Transverse colon (tissue), 4 donors: ENCODE data around the gene TFAP2D. TPM values are rescaled to one million over a fixed set of nuclear protein-coding genes. Genes with fewer than 3 reads are reported as not detected.
A peak's percentile ranks its signal among the peaks of the same experiment; 100 is the strongest.

Source experiments
- DNase-seq: peaks from one replicate; pipeline ENCODE4 v3.0.0-alpha.2; 2019
- H3K27ac ChIP-seq, 4 donors: fragments of 200-600 bp; sonication (generic); 2 replicates each; pipeline ENCODE4 v1.5.1; 2016 to 2018; ENCODE audit warnings: inconsistent platforms in 4 of 4
- H3K27me3 ChIP-seq: fragments of 200-600 bp; sonication (generic); 2 replicates; pipeline ENCODE4 v1.5.1; 2017; ENCODE audit warnings: inconsistent platforms
- H3K36me3 ChIP-seq, 4 donors: fragments of 200-600 bp; sonication (generic); 2 replicates each; pipeline ENCODE4 v1.5.1; 2017 to 2019; ENCODE audit warnings: inconsistent platforms in 4 of 4
- H3K4me1 ChIP-seq, 4 donors: fragments of 200-600 bp; sonication (generic); 2 replicates each; pipeline ENCODE4 v1.5.1; 2017 to 2020; ENCODE audit warnings: inconsistent platforms in 4 of 4
- H3K4me3 ChIP-seq, 4 donors: fragments of 200-600 bp; sonication (generic); 1 replicate in 1 of 4; 2 replicates in 3 of 4; pipeline versions ENCODE4 v1.5.1 to v1.6.1; 2017 to 2019; ENCODE audit warnings: inconsistent platforms in 4 of 4
- H3K9me3 ChIP-seq, 2 donors: fragments of 200-600 bp; sonication (generic); 2 replicates each; pipeline ENCODE4 v1.5.1; 2017 to 2019; ENCODE audit warnings: inconsistent platforms in 2 of 2
- CTCF ChIP-seq, 5 experiments: fragments of 200-600 bp in 3 of 5; fragments of 450-650 bp in 2 of 5; sonication (generic) in 3 of 5; IDR thresholded peaks; 1 replicate in 2 of 5; 2 replicates in 3 of 5; pipeline ENCODE4 v1.5.1; 2016 to 2017; ENCODE audit warnings: antibody characterized with exemption in 5 of 5, inconsistent platforms in 3 of 5, mild to moderate bottlenecking in 2 of 5, moderate library complexity in 1 of 5
- EP300 ChIP-seq: sonication (generic); formaldehyde crosslinking; IDR thresholded peaks from one replicate; pipeline ENCODE4 v1.6.1; 2017; ENCODE audit warnings: antibody characterized with exemption, low read depth
- POLR2A ChIP-seq: fragments of 450-650 bp; IDR thresholded peaks from one replicate; pipeline ENCODE4 v1.6.1; 2016; ENCODE audit warnings: antibody characterized with exemption, mild to moderate bottlenecking, moderate library complexity
- POLR2AphosphoS5 ChIP-seq, 3 donors: sonication (generic); formaldehyde crosslinking; IDR thresholded peaks; one replicate each; pipeline ENCODE4 v1.6.1; 2016; ENCODE audit warnings: antibody characterized with exemption in 3 of 3
- WGBS, 2 donors: methylation state at CpG; one replicate each; pipeline ENCODE4 v1.1.5; 2018; ENCODE audit warnings: low coverage in 1 of 2; 5-methylcytosine and 5-hydroxymethylcytosine counted together
- in situ Hi-C, 4 donors: fragments of 200-750 bp; cut with MboI; loops; one replicate each; pipeline versions ENCODE4 v1.15.0 to v1.15.1; 2017; ENCODE audit warnings: low sequenced_read_pairs in 3 of 4, low pct_ligation_motif_present in 1 of 4, low pct_unique_long_range_greater_than_20kb in 1 of 4
- intact Hi-C: fragments of 100-400 bp; cut with DNase I; formaldehyde crosslinking; loops from one replicate; pipeline ENCODE4 v1.15.1; 2023; ENCODE audit warnings: low total_unique reads
- total RNA-seq, 4 donors: library from RNA; depleted of rRNA; stranded (reverse); fragments of >200 nt; gene quantifications; one replicate each; pipeline ENCODE4 v1.1.0, GENCODE V29; 2016

The TFAP2D gene
- total RNA-seq, 4 donors from 2014 or later, result not detected

- in situ Hi-C loops, result loop anchor here (10.0 to 25.0 kb wide), 6 partner anchors 544 to 1219 kb away; no protein-coding TSS in a partner anchor
- Histone ChIP-seq H3K27me3 (peaks cover 97% of the 10 kb centered on the region), H3K27ac (no peak overlapping the region), H3K9me3 (no peaks in the 10 kb centered on the region), H3K4me1 (peaks cover 0 to 26% (median 12%) of the 10 kb centered on the region in 4 donors), H3K36me3 (no peaks in the 10 kb centered on the region), H3K4me3 (no peak overlapping the region)
- WGBS, 2 donors, result 21 to 25% methylated on average over 6 of the region's 6 CpGs
- DNase-seq, result no peak
- intact Hi-C loops, result no loop called here
- TF ChIP-seq EP300, result no peak
These were observed 104.7 kb downstream of the TFAP2D start for GRCh38 chr6:50818020-50818419.

GRCh38 chr6:50818673-50819072 is 105.3 kb downstream of the TFAP2D start, which contains the start of gene TFAP2B:
Gene TFAP2B (plus strand): TSS chr6:50818871. CDS start chr6:50818892, 21 bp downstream.
- TF ChIP-seq POLR2A (no peak), POLR2AphosphoS5 (IDR thresholded peaks at IDR 0.05) (no peak), EP300 (no peak)
- H3K27me3 ChIP-seq, result peaks cover 98% of the 10 kb centered on the region
- intact Hi-C loops (no loop called here), in situ Hi-C loops (loop anchor here (10.0 to 25.0 kb wide), 6 partner anchors 544 to 1219 kb away; no protein-coding TSS in a partner anchor)
- no peaks in the 10 kb centered on the region for H3K9me3 ChIP-seq
- no peak within 1 kb of the TSS for H3K27ac ChIP-seq
- H3K36me3 ChIP-seq, result no peaks in the 10 kb centered on the region
- H3K4me1 ChIP-seq, result peaks cover 0 to 26% (median 12%) of the 10 kb centered on the region in 4 donors
- DNase-seq, result no peak
- WGBS, 2 donors, result 6 to 23% methylated on average over 4 to 7 of the region's 7 CpGs
- H3K4me3 ChIP-seq, result peak within 1 kb of the TSS in 1 of 4 donors; percentile 35

- intact Hi-C loops (no loop called here), in situ Hi-C loops (loop anchor here (10.0 to 25.0 kb wide), 6 partner anchors 543 to 1218 kb away; no protein-coding TSS in a partner anchor)
- 11 to 20% methylated on average over 10 to 28 of the region's 45 CpGs for WGBS, 2 donors
- no peak for DNase-seq
- Histone ChIP-seq H3K4me1 (peaks cover 0 to 26% (median 12%) of the 10 kb centered on the region in 4 donors), H3K4me3 (peak overlapping the region in 1 of 4 donors; percentile 35), H3K36me3 (no peaks in the 10 kb centered on the region), H3K27ac (no peak overlapping the region), H3K27me3 (peaks cover 98% of the 10 kb centered on the region), H3K9me3 (no peaks in the 10 kb centered on the region)
- TF ChIP-seq CTCF (IDR thresholded peaks at IDR 0.05) (no peak), EP300 (no peak), POLR2A (no peak), POLR2AphosphoS5 (IDR thresholded peaks at IDR 0.05) (no peak)
These were observed 106.2 kb downstream of the TFAP2D start for GRCh38 chr6:50819466-50819903.

- in situ Hi-C loops (loop anchor here (10.0 to 25.0 kb wide), 6 partner anchors 542 to 1217 kb away; no protein-coding TSS in a partner anchor), intact Hi-C loops (no loop called here)
- Histone ChIP-seq H3K27ac (no peak overlapping the region), H3K4me3 (peak overlapping the region in 1 of 4 donors; percentile 35), H3K27me3 (peaks cover 98% of the 10 kb centered on the region), H3K4me1 (peaks cover 0 to 26% (median 12%) of the 10 kb centered on the region in 4 donors), H3K36me3 (no peaks in the 10 kb centered on the region), H3K9me3 (no peaks in the 10 kb centered on the region)
- no peak for DNase-seq
- TF ChIP-seq CTCF (IDR thresholded peaks at IDR 0.05) (no peak), POLR2A (no peak), EP300 (no peak), POLR2AphosphoS5 (IDR thresholded peaks at IDR 0.05) (no peak)
- WGBS, 2 donors, result 0 to 15% methylated on average over 3 to 58 of the region's 58 CpGs
These were observed 106.9 kb downstream of the TFAP2D start for GRCh38 chr6:50819904-50820868.

- DNase-seq, result no peak
- 9 to 13% methylated on average over 3 to 5 of the region's 5 CpGs for WGBS, 2 donors
- TF ChIP-seq POLR2A, result no peak
- TF ChIP-seq POLR2AphosphoS5 (IDR thresholded peaks at IDR 0.05), result no peak
- TF ChIP-seq CTCF (IDR thresholded peaks at IDR 0.05), result no peak
- no peak for TF ChIP-seq EP300
- in situ Hi-C loops, result loop anchor here in 3 of 4 donors (25.0 kb wide), 4 partner anchors 541 to 1216 kb away; no protein-coding TSS in a partner anchor
- Histone ChIP-seq H3K36me3 (no peaks in the 10 kb centered on the region), H3K9me3 (no peaks in the 10 kb centered on the region), H3K27ac (no peak overlapping the region), H3K4me3 (no peak overlapping the region), H3K4me1 (peaks cover 0 to 22% (median 10%) of the 10 kb centered on the region in 4 donors), H3K27me3 (peaks cover 98% of the 10 kb centered on the region)
- intact Hi-C loops, result no loop called here
These were observed 107.5 kb downstream of the TFAP2D start for GRCh38 chr6:50820869-50821264.
